Stimulated activated CD8-positive, alpha-beta memory T cell treated with anti-CD3 and anti-CD28 coated beads, Interleukin-7, amount 100 ng/mL, for 1 hour (primary cell): ENCODE measurements around the gene RNPEPL1.

Experiments used
- DNase-seq, 2 donors: peaks; one replicate each; pipeline ENCODE4 v3.0.0-alpha.2; 2020; ENCODE audit warnings: low read depth in 2 of 2

The RNPEPL1 gene

GRCh38 chr2:240590681-240591111 lies 22.4 kb downstream of the RNPEPL1 start:
- no peak for DNase-seq

- no peak for DNase-seq
Measured at GRCh38 chr2:240591226-240591625, 22.9 kb downstream of the RNPEPL1 start.

GRCh38 chr2:240591784-240592183 lies 23.5 kb downstream of the RNPEPL1 start:
- no peak for DNase-seq

GRCh38 chr2:240593026-240593702 lies 24.9 kb downstream of the RNPEPL1 start:
- no peak for DNase-seq

- no peak for DNase-seq
Measured at GRCh38 chr2:240593703-240594451, 25.6 kb downstream of the RNPEPL1 start.

- DNase-seq: no peak
Measured at GRCh38 chr2:240594511-240595380, 26.5 kb downstream of the RNPEPL1 start.

- no peak for DNase-seq
Measured at GRCh38 chr2:240595381-240596079, 27.2 kb downstream of the RNPEPL1 start.

- no peak for DNase-seq
Measured at GRCh38 chr2:240596080-240596460, 27.8 kb downstream of the RNPEPL1 start.

GRCh38 chr2:240596491-240596931 lies 28.2 kb downstream of the RNPEPL1 start:
- DNase-seq: no peak

- DNase-seq: no peak
Measured at GRCh38 chr2:240597054-240597418, 28.8 kb downstream of the RNPEPL1 start.

GRCh38 chr2:240597419-240598181 lies 29.3 kb downstream of the RNPEPL1 start:
- DNase-seq: no peak

- DNase-seq: no peak
Measured at GRCh38 chr2:240598311-240598911, 30.1 kb downstream of the RNPEPL1 start.

- DNase-seq: no peak
Measured at GRCh38 chr2:240599141-240599583, 30.9 kb downstream of the RNPEPL1 start.

- DNase-seq: no peak
Measured at GRCh38 chr2:240600451-240600961, 32.2 kb downstream of the RNPEPL1 start.

GRCh38 chr2:240601061-240601830 lies 33.0 kb downstream of the RNPEPL1 start:
- DNase-seq: no peak

GRCh38 chr2:240601831-240602160 lies 33.5 kb downstream of the RNPEPL1 start:
- no peak for DNase-seq

- no peak for DNase-seq
Measured at GRCh38 chr2:240602266-240603050, 34.2 kb downstream of the RNPEPL1 start.

GRCh38 chr2:240603081-240603835 lies 35.0 kb downstream of the RNPEPL1 start:
- no peak for DNase-seq
